Gastroesophageal sphincter (tissue), 4 donors: ENCODE results near the gene ERMP1. TPM values are rescaled to one million over a fixed set of nuclear protein-coding genes. Genes with fewer than 3 reads are reported as not detected.
"Not testable (repeated sequence)": the region's sequence is repeated elsewhere in the genome, so short reads cannot be mapped to it uniquely, and the experiment has no call there.

Source experiments
- ATAC-seq: fragments of 150-250 bp; one replicate; pipeline ENCODE4 v1.9.1; 2016; ENCODE audit warnings: mild to moderate bottlenecking, moderate library complexity
- H3K27ac ChIP-seq, 4 donors: fragments of 200-600 bp; sonication (generic) in 3 of 4; 1 replicate in 3 of 4; 2 replicates in 1 of 4; pipeline ENCODE4 v1.5.1; 2016 to 2019
- H3K27me3 ChIP-seq: fragments of 200-600 bp; sonication (generic); one replicate; pipeline ENCODE4 v1.5.1; 2019
- H3K36me3 ChIP-seq, 2 donors: fragments of 200-600 bp; sonication (generic); one replicate each; pipeline ENCODE4 v1.5.1; 2019; ENCODE audit warnings: control low read depth in 1 of 2
- H3K4me1 ChIP-seq, 3 donors: fragments of 200-600 bp; sonication (generic); 1 replicate in 2 of 3; 2 replicates in 1 of 3; pipeline ENCODE4 v1.5.1; 2016 to 2019; ENCODE audit warnings: control low read depth in 2 of 3
- H3K4me3 ChIP-seq, 2 donors: fragments of 200-600 bp; sonication (generic); one replicate each; pipeline ENCODE4 v1.5.1; 2019; ENCODE audit warnings: mild to moderate bottlenecking in 1 of 2, moderate library complexity in 1 of 2
- H3K9me3 ChIP-seq, 3 donors: fragments of 200-600 bp; sonication (generic); one replicate each; pipeline ENCODE4 v1.5.1; 2017 to 2019; ENCODE audit warnings: control low read depth in 2 of 3
- CTCF ChIP-seq, 4 experiments: fragments of 200-600 bp in 2 of 4; fragments of 450-650 bp in 2 of 4; sonication (generic) in 1 of 4; IDR thresholded peaks; one replicate each; pipeline ENCODE4 v1.5.1; 2017 to 2019; ENCODE audit warnings: antibody characterized with exemption in 4 of 4, mild to moderate bottlenecking in 2 of 4, moderate library complexity in 2 of 4
- EP300 ChIP-seq: sonication (generic); formaldehyde crosslinking; IDR thresholded peaks from one replicate; pipeline ENCODE4 v1.6.1; 2017; ENCODE audit warnings: antibody characterized with exemption, mild to moderate bottlenecking
- POLR2A ChIP-seq, 2 donors: fragments of 450-650 bp; IDR thresholded peaks; one replicate each; pipeline ENCODE4 v1.6.1; 2017; ENCODE audit warnings: antibody characterized with exemption in 2 of 2, mild to moderate bottlenecking in 2 of 2, moderate library complexity in 1 of 2
- POLR2AphosphoS5 ChIP-seq: sonication (generic); formaldehyde crosslinking; IDR thresholded peaks from one replicate; pipeline ENCODE4 v1.6.1; 2017; ENCODE audit warnings: antibody characterized with exemption
- WGBS, 2 donors: methylation state at CpG; one replicate each; pipeline ENCODE4 v1.1.5; 2018; ENCODE audit warnings: low coverage in 1 of 2; 5-methylcytosine and 5-hydroxymethylcytosine counted together
- total RNA-seq, 4 donors: library from RNA; depleted of rRNA; stranded (reverse); fragments of >200 nt; gene quantifications; one replicate each; pipeline ENCODE4 v1.1.0, GENCODE V29; 2016

The ERMP1 gene, protein sequence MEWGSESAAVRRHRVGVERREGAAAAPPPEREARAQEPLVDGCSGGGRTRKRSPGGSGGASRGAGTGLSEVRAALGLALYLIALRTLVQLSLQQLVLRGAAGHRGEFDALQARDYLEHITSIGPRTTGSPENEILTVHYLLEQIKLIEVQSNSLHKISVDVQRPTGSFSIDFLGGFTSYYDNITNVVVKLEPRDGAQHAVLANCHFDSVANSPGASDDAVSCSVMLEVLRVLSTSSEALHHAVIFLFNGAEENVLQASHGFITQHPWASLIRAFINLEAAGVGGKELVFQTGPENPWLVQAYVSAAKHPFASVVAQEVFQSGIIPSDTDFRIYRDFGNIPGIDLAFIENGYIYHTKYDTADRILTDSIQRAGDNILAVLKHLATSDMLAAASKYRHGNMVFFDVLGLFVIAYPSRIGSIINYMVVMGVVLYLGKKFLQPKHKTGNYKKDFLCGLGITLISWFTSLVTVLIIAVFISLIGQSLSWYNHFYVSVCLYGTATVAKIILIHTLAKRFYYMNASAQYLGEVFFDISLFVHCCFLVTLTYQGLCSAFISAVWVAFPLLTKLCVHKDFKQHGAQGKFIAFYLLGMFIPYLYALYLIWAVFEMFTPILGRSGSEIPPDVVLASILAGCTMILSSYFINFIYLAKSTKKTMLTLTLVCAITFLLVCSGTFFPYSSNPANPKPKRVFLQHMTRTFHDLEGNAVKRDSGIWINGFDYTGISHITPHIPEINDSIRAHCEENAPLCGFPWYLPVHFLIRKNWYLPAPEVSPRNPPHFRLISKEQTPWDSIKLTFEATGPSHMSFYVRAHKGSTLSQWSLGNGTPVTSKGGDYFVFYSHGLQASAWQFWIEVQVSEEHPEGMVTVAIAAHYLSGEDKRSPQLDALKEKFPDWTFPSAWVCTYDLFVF
- total RNA-seq: 10 to 100 TPM in 3 of 4 donors, 1 to 10 TPM in 1; 6.6 to 12.2 (median 11.7) TPM

DNA sequence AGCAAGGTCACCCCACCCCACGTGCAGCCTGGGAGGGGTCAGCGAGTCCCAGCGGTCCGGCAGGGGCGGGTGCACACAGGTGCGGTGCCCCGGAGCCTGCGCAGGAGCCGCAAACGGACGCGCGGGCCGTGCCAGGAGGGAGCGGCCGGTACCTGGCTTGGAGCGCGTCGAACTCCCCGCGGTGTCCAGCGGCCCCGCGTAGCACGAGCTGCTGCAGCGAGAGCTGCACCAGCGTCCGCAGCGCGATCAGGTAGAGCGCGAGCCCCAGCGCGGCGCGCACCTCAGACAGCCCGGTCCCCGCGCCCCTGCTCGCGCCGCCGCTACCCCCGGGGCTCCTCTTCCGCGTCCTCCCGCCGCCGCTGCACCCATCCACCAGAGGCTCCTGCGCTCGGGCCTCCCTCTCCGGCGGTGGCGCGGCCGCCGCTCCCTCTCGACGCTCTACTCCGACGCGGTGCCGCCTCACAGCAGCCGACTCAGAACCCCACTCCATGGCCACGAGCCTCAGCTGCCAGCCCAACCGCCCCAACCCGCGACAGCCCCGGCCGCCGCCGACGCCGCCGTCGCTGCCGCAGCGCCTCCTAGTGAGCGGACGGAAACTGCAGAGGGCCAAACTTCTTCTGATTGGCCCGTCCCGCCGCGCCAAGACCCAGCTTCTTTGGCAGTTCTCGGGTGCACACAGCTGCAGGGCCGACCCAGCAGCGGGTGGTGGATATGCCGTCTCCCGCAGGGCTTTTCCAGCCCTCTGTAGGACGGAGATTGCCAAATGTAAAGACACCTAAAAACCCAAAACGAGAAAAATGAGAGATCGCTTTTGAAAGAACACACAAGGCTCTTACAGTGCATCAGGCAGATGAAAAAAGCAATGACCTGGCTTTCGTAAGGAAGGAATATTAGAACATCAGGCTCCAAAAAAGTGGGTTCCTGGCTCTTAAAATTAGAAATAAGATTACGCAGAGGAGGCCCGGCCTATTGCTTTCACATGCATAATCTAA is at the start of gene ERMP1:
Gene ERMP1, minus strand, starts transcription at position 580 of the 992 bp plus-strand sequence. Its CDS starts 90 bp downstream, at position 490.
- H3K4me1 ChIP-seq: peaks cover 3 to 32% (median 3%) of the 10 kb centered on the region in 3 donors
- no peaks in the 10 kb centered on the region for H3K9me3 ChIP-seq
- 0 to 2% methylated on average over 8 to 13 of the region's 95 CpGs for WGBS, 2 donors
- peak within 1 kb of the TSS; percentile 66 to 96 for H3K4me3 ChIP-seq
- peak; percentile 94 for ATAC-seq
- peaks cover 0 to 23% of the 10 kb centered on the region in 2 donors for H3K36me3 ChIP-seq
- no peaks in the 10 kb centered on the region for H3K27me3 ChIP-seq
- H3K27ac ChIP-seq: peak within 1 kb of the TSS in 3 of 4 donors; percentile 77 to 85 (median 84)
- TF ChIP-seq POLR2A (IDR thresholded peaks at IDR 0.05) (peak; percentile 30 to 50), EP300 (no peak), CTCF (IDR thresholded peaks at IDR 0.05) (peak; percentile 73 to 92 (median 89)), POLR2AphosphoS5 (peak; percentile 75)

DNA sequence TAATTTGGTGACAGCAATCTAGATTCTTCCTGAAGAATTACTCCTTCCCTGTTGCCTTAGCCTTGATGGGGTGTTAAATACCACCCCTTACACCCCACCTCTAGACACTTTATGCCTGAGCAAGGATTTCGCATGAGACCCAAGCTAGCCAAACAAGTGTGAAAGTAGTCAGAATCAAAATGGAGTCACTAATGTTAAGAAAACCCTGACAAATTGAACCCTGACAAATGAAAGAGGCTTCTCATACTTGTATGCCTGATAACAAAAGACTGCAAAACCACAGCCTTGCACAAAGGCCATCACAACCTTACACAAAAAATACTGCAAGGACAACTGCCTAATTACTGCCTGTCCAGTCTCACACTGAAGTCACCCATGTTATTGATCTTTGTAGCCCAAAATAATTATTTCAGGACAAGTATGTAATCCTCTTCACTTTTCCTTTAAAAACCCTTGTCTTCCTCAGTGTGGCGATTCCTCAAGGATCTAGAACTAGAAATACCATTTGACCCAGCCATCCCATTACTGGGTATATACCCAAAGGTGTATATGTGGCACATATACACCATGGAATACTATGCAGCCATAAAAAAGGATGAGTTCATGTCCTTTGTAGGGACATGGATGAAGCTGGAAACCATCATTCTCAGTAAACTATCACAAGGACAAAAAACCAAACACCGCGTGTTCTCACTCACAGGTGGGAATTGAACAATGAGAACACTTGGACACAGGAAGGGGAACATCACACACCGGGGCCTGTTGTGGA is 49.5 kb upstream of the ERMP1 start:
- not testable (repeated sequence) for H3K27me3 ChIP-seq, H3K36me3 ChIP-seq, ATAC-seq, H3K4me3 ChIP-seq, H3K27ac ChIP-seq, H3K9me3 ChIP-seq, H3K4me1 ChIP-seq
- WGBS, 2 donors: 97% methylated on average over 3 of the region's 5 CpGs; no CpG with 5 or more reads in 1 of the 2 donors

- WGBS, 2 donors: 77% methylated on average over 7 of the region's 10 CpGs
- H3K36me3 ChIP-seq: peaks cover 0 to 18% of the 10 kb centered on the region in 2 donors
- no peak overlapping the region for H3K27ac ChIP-seq
- no peaks in the 10 kb centered on the region for H3K4me1 ChIP-seq
- H3K27me3 ChIP-seq: no peaks in the 10 kb centered on the region
- TF ChIP-seq CTCF (IDR thresholded peaks at IDR 0.05): no peak
- no peak for TF ChIP-seq EP300
- TF ChIP-seq POLR2A (IDR thresholded peaks at IDR 0.05): no peak
- no peak for TF ChIP-seq POLR2AphosphoS5
- H3K4me3 ChIP-seq: no peak overlapping the region
- H3K9me3 ChIP-seq: no peaks in the 10 kb centered on the region
- no peak for ATAC-seq
Measured at GRCh38 chr9:5879419-5880181, 46.7 kb upstream of the ERMP1 start.

DNA sequence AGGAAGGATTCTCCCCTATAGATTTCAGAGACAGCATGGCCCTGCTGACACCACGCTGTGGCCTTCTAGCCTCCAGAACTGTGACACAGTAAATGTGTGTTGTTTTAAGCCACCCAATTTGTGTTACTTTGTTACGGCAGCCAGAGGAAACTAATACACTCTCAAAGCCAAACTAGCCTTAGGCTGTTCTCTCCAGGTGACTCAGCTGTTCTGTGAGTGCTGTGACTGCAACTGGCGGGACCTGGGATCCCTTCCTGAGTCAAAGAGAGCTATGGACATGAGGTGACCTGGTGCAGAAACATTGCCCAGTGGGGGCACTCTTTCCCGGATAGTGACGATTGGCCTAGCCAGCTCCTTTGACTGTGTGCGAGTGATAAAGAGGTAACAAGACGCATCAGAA is 43.8 kb upstream of the ERMP1 start:
- no peak for ATAC-seq
- Histone ChIP-seq H3K27ac (no peak overlapping the region), H3K9me3 (no peaks in the 10 kb centered on the region), H3K4me3 (no peak overlapping the region), H3K27me3 (no peaks in the 10 kb centered on the region), H3K4me1 (no peaks in the 10 kb centered on the region), H3K36me3 (peaks cover 0 to 31% of the 10 kb centered on the region in 2 donors)
- TF ChIP-seq CTCF (IDR thresholded peaks at IDR 0.05): no peak
- TF ChIP-seq EP300: no peak
- TF ChIP-seq POLR2A (IDR thresholded peaks at IDR 0.05): no peak
- TF ChIP-seq POLR2AphosphoS5: no peak
- 82 to 90% methylated on average over 1 to 5 of the region's 7 CpGs for WGBS, 2 donors
